A673 (cell line): ENCODE data around the gene ZNF546.

Experiments used
- CTCF ChIP-seq: fragments of 300-800, 200-600 bp; sonication (generic); conservative IDR thresholded peaks from 2 replicates; pipeline ENCODE4 v1.5.1; 2017; ENCODE audit warnings: low read depth, mild to moderate bottlenecking, antibody characterized with exemption, low read length, moderate library complexity, mixed read lengths
- EZH2 ChIP-seq: fragments of 200-600 bp; sonication (generic); IDR thresholded peaks from 2 replicates; pipeline ENCODE4 v1.6.1; 2017; ENCODE audit warnings: borderline replicate concordance, low read depth, mild to moderate bottlenecking, mixed read lengths, antibody characterized with exemption, low read length; ENCODE audit not compliant: poor library complexity, severe bottlenecking

GRCh38 chr19:40055832-40056504 lies 59.1 kb downstream of the ZNF546 start, which contains the start of gene ZNF780B:
- TF ChIP-seq CTCF (no peak), EZH2 (no peak)
